Psoas muscle (tissue), 8 donors: ENCODE data around the gene SPATA33. TPM values are rescaled to one million over a fixed set of nuclear protein-coding genes. Genes with fewer than 3 reads are reported as not detected.

Source experiments
- ATAC-seq, 4 donors: fragments of 200-7000 bp; cut with Tn5 transposase; one replicate each; pipeline ENCODE4 v1.9.1; 2020; ENCODE audit warnings: moderate library complexity in 3 of 4, mild to moderate bottlenecking in 2 of 4
- DNase-seq, 2 donors: peaks; one replicate each; pipeline ENCODE4 v3.0.0-alpha.2; 2020
- H3K27ac ChIP-seq: fragments of 200-600 bp; one replicate; pipeline ENCODE4 v1.8.0; 2022
- H3K27me3 ChIP-seq, 3 donors: fragments of 200-600 bp in 1 of 3; one replicate each; pipeline versions ENCODE4 v1.6.1 to v1.8.0; 2013 to 2022; ENCODE audit warnings: low read length in 2 of 3, mild to moderate bottlenecking in 2 of 3, moderate library complexity in 1 of 3; ENCODE audit not compliant: insufficient read depth in 3 of 3
- H3K36me3 ChIP-seq, 2 donors: fragments of 200-600 bp in 1 of 2; one replicate each; pipeline versions ENCODE4 v1.6.1 to v1.8.0; 2013 to 2022; ENCODE audit warnings: low read depth in 1 of 2, mild to moderate bottlenecking in 1 of 2, moderate library complexity in 1 of 2; ENCODE audit not compliant: insufficient read depth in 1 of 2
- H3K4me1 ChIP-seq: fragments of 200-600 bp; one replicate; pipeline ENCODE4 v1.8.0; 2022
- H3K4me3 ChIP-seq: fragments of 200-600 bp; one replicate; pipeline ENCODE4 v1.8.0; 2022; ENCODE audit warnings: mild to moderate bottlenecking
- H3K9me3 ChIP-seq: fragments of 200-600 bp; one replicate; pipeline ENCODE4 v1.8.0; 2022
- CTCF ChIP-seq: fragments of 200-600 bp; IDR thresholded peaks from one replicate; pipeline ENCODE4 v1.8.0; 2022; ENCODE audit warnings: antibody characterized with exemption
- WGBS, 3 donors: extraction: QIAGEN DNeasy Blood & Tissue Kit; methylation state at CpG; one replicate each; pipeline versions ENCODE4 v1.1.6 to v1.1.7; 2013; 5-methylcytosine and 5-hydroxymethylcytosine counted together
- intact Hi-C, 2 donors: fragments of 100-400 bp; cut with DNase I; formaldehyde crosslinking; loops; one replicate each; pipeline versions ENCODE4 v1.11.0 to v1.14.2; 2022
- polyA plus RNA-seq, 3 donors: library from polyadenylated mRNA; stranded (reverse); fragments of 200-250 nt; gene quantifications; one replicate each; pipeline ENCODE4 v1.2.3, GENCODE V29; 2013
- total RNA-seq, 4 donors: library from RNA; stranded (reverse); fragmentation: NEBNext Ultra II Directional in 2 of 4; extraction: Animal tissue kit (Norgen Biotek cat#: 25700) in 2 of 4; gene quantifications; one replicate each; pipeline versions ENCODE4 v1.2.1 to v1.2.4, GENCODE V29; 2021 to 2023
- donor health status: healthy with polysubstance abuse.
- donor health status: DM: no; HTN: no; CAD: no; lungs with moderate emphysema.
- donor health status: Bipolar disorder and iron deficiency.
- donor health status: healthy.
- donor health status: DM: yes; HTN: yes; CAD: no.
- donor health status: DM: no; HTN: no; CAD: no.
- donor health status: DM: no; HTN: no; CAD: no.
- donor health status: DM: yes; HTN: yes; CAD: no.

Gene SPATA33
- total and polyA plus RNA-seq, 7 donors = 1.2 to 8.2 (median 3.0) TPM

GRCh38 chr16:89646270-89646669 lies 11.4 kb upstream of the SPATA33 start:
- H3K36me3 ChIP-seq = peaks cover 6 to 46% of the 10 kb centered on the region in 2 donors
- ATAC-seq (no peak), DNase-seq (no peak)
- no peaks in the 10 kb centered on the region for H3K4me1 ChIP-seq
- no peak overlapping the region for H3K27ac ChIP-seq
- WGBS, 3 donors = 93 to 96% (median 95%) methylated on average over 22 of the region's 22 CpGs
- no peak overlapping the region for H3K4me3 ChIP-seq
- intact Hi-C loops = no loop called here
- H3K9me3 ChIP-seq = no peaks in the 10 kb centered on the region
- H3K27me3 ChIP-seq = no peaks in the 10 kb centered on the region
- no peak for TF ChIP-seq CTCF

GRCh38 chr16:89646906-89647305 lies 10.7 kb upstream of the SPATA33 start:
- no peak for DNase-seq
- intact Hi-C loops = no loop called here
- Histone ChIP-seq H3K9me3 (no peaks in the 10 kb centered on the region), H3K36me3 (peaks cover 6 to 52% of the 10 kb centered on the region in 2 donors), H3K27ac (no peak overlapping the region), H3K4me3 (no peak overlapping the region), H3K27me3 (no peaks in the 10 kb centered on the region), H3K4me1 (no peaks in the 10 kb centered on the region)
- WGBS, 3 donors = 90 to 97% (median 90%) methylated on average over 12 of the region's 12 CpGs
- ATAC-seq = no peak
- TF ChIP-seq CTCF = no peak

- DNase-seq (no peak), ATAC-seq (no peak)
- H3K4me1 ChIP-seq = peaks cover 4% of the 10 kb centered on the region
- WGBS, 3 donors = 88 to 92% (median 90%) methylated on average over 14 to 15 of the region's 15 CpGs
- no peaks in the 10 kb centered on the region for H3K27me3 ChIP-seq
- H3K4me3 ChIP-seq = no peak overlapping the region
- no peak for TF ChIP-seq CTCF
- no peaks in the 10 kb centered on the region for H3K9me3 ChIP-seq
- intact Hi-C loops = no loop called here
- H3K36me3 ChIP-seq = peaks cover 5 to 41% of the 10 kb centered on the region in 2 donors
- no peak overlapping the region for H3K27ac ChIP-seq
Observed at GRCh38 chr16:89651584-89651983, 6.1 kb upstream of the SPATA33 start.

- ATAC-seq (no peak), DNase-seq (no peak)
- TF ChIP-seq CTCF = no peak
- intact Hi-C loops = no loop called here
- H3K27ac ChIP-seq = no peak overlapping the region
- H3K4me1 ChIP-seq = peaks cover 13% of the 10 kb centered on the region
- WGBS, 3 donors = 79 to 84% (median 81%) methylated on average over 10 of the region's 10 CpGs
- H3K36me3 ChIP-seq = peaks cover 2 to 33% of the 10 kb centered on the region in 2 donors
- no peaks in the 10 kb centered on the region for H3K27me3 ChIP-seq
- no peak overlapping the region for H3K4me3 ChIP-seq
- no peaks in the 10 kb centered on the region for H3K9me3 ChIP-seq
Observed at GRCh38 chr16:89653656-89654295, 3.9 kb upstream of the SPATA33 start.
